GM12878 (cell line): ENCODE data around the gene RARA. TPM values are rescaled to one million over a fixed set of nuclear protein-coding genes. Genes with fewer than 3 reads are reported as not detected.

Experiments used
- ATAC-seq: fragments of 200-7000 bp; cut with Tn5 transposase; 3 replicates; pipeline ENCODE4 v1.9.1; 2020; ENCODE audit warnings: mild to moderate bottlenecking, moderate library complexity
- BruUV-seq: library from RNA; stranded (reverse); fragments of 400-500 nt; replicated peaks from 2 replicates; lab custom pipeline; 2021; lab: Mats Ljungman, UMichigan
- CTCF ChIA-PET: fragments of 300-600 bp; sonication (Branson Sonifier 250); formaldehyde crosslinking; extraction: SDS; loops from one replicate; lab custom pipeline; 2021; ENCODE audit warnings: inconsistent platforms; lab: Yijun Ruan, JAX
- POLR2A ChIA-PET: fragments of 350-600 bp; formaldehyde crosslinking; extraction: SDS; loops from one replicate; lab custom pipeline; 2021; ENCODE audit warnings: inconsistent platforms; lab: Charles Lee
- RAD21 ChIA-PET: fragments of 300-600 bp; sonication (Branson Sonifier 250); formaldehyde crosslinking; loops from one replicate; lab custom pipeline; 2023; ENCODE audit warnings: antibody characterized with exemption; ENCODE audit not compliant: unreplicated experiment; lab: Charles Lee
- SMC1A ChIA-PET: fragments of 300-600 bp; sonication (Branson Sonifier 250); formaldehyde crosslinking; loops from one replicate; lab custom pipeline; 2023; ENCODE audit not compliant: unreplicated experiment, uncharacterized antibody; lab: Charles Lee
- DNase-seq: peaks from one replicate; pipeline ENCODE4 v3.0.0-alpha.2; 2011; ENCODE audit warnings: low read depth, low spot score
- FAIRE-seq: peaks from 3 replicates; lab custom pipeline; 2011; peaks lifted over from hg19 to GRCh38; lab: Jason Lieb, UNC
- H2AFZ ChIP-seq: 2 replicates; pipeline ENCODE4 v1.6.0; 2011; ENCODE audit warnings: low read depth, low read length, control low read depth; ENCODE audit not compliant: control insufficient read depth
- H3K27ac ChIP-seq: 2 replicates; pipeline ENCODE4 v1.5.1; 2011; ENCODE audit warnings: control low read depth; ENCODE audit not compliant: control insufficient read depth, insufficient read depth
- H3K27me3 ChIP-seq, 2 experiments: replicated peaks in 1 of 2; 2 replicates each; pipeline versions ENCODE4 v1.6.0 to v1.6.1; 2011; ENCODE audit warnings: low read length in 1 of 2; ENCODE audit not compliant: control insufficient read depth in 2 of 2, insufficient read depth in 2 of 2
- H3K36me3 ChIP-seq, 2 experiments: 2 replicates each; pipeline ENCODE4 v1.5.1; 2011; ENCODE audit warnings: low read length in 1 of 2; ENCODE audit not compliant: control insufficient read depth in 2 of 2, insufficient read depth in 2 of 2
- H3K4me1 ChIP-seq: 2 replicates; pipeline ENCODE4 v1.6.1; 2011; ENCODE audit warnings: mild to moderate bottlenecking, low read length, moderate library complexity, mixed read lengths; ENCODE audit not compliant: control insufficient read depth, insufficient read depth
- H3K4me2 ChIP-seq: 2 replicates; pipeline ENCODE4 v1.6.0; 2011; ENCODE audit warnings: control low read depth; ENCODE audit not compliant: control insufficient read depth, insufficient read depth
- H3K4me3 ChIP-seq: fragments of 200-600 bp; sonication (generic); 2 replicates; pipeline ENCODE4 v1.5.1; 2016
- H3K79me2 ChIP-seq: 2 replicates; pipeline ENCODE4 v1.6.0; 2011; ENCODE audit warnings: low read length; ENCODE audit not compliant: control insufficient read depth, insufficient read depth
- H3K9ac ChIP-seq: 2 replicates; pipeline ENCODE4 v1.8.0; 2011; ENCODE audit warnings: low read length, control low read depth, mixed read lengths; ENCODE audit not compliant: control insufficient read depth, insufficient read depth
- H3K9me3 ChIP-seq: replicated peaks from 3 replicates; pipeline ENCODE4 v1.5.1; 2011; ENCODE audit warnings: mild to moderate bottlenecking, low read length; ENCODE audit not compliant: control insufficient read depth, insufficient read depth
- H4K20me1 ChIP-seq: 2 replicates; pipeline ENCODE4 v1.6.0; 2011; ENCODE audit not compliant: control insufficient read depth, insufficient read depth
- ETV6 ChIP-seq, 2 experiments: fragments of 450-650 bp in 1 of 2; IDR thresholded peaks in 1 of 2; conservative IDR thresholded peaks in 1 of 2; 2 replicates each; pipeline ENCODE4 v1.6.1; 2014; ENCODE audit warnings: antibody characterized with exemption in 1 of 2, borderline replicate concordance in 1 of 2, low read depth in 1 of 2, mild to moderate bottlenecking in 1 of 2, moderate library complexity in 1 of 2
- GABPA ChIP-seq: IDR thresholded peaks from 2 replicates; pipeline ENCODE4 v1.6.1; 2014; ENCODE audit warnings: antibody characterized with exemption, low read depth, mild to moderate bottlenecking, inconsistent platforms
- IKZF1 ChIP-seq: fragments of 450-650 bp; conservative IDR thresholded peaks from 2 replicates; pipeline ENCODE4 v1.6.1; 2017; ENCODE audit warnings: antibody characterized with exemption, mild to moderate bottlenecking
- WGBS: methylation state at CpG from one replicate; pipeline ENCODE4 v1.1.6; 2016; ENCODE audit warnings: low lambda C conversion rate; ENCODE audit not compliant: insufficient replicate concordance, insufficient coverage; ENCODE audit errors: missing lambda C conversion rate; 5-methylcytosine and 5-hydroxymethylcytosine counted together
- in situ Hi-C: fragments of 300-500 bp; cut with MboI; formaldehyde crosslinking; loops from 9 replicates; pipeline ENCODE4 v1.14.3; 2018; ENCODE audit warnings: mixed read lengths
- intact Hi-C: fragments of 100-400 bp; cut with micrococcal nuclease; formaldehyde crosslinking; loops from one replicate; pipeline ENCODE4 v1.14.2; 2022; ENCODE audit not compliant: unreplicated experiment
- polyA plus RNA-seq, 11 experiments: library from polyadenylated mRNA; depleted of rRNA in 4 of 11; unstranded in 6 of 11; stranded (reverse) in 5 of 11; fragments of >200 nt; fragmentation: Nextera tagmentation in 4 of 11; fragmentation: Illumina TruSeq in 1 of 11; extraction: Ambion mirVana in 4 of 11; extraction: Trizol in 1 of 11; gene quantifications; 1 replicate in 1 of 11; 2 replicates in 10 of 11; pipeline versions ENCODE4 v1.2.1 to v1.2.3, GENCODE V29; 2011 to 2016; ENCODE audit warnings: inconsistent platforms in 2 of 11, missing spikeins in 2 of 11, low read depth in 1 of 11
- total RNA-seq, 4 experiments: library from RNA; depleted of rRNA in 3 of 4; stranded (reverse); fragments of >200 nt in 3 of 4; fragmentation: Illumina TruSeq in 1 of 4; extraction: Trizol in 1 of 4; gene quantifications; 2 replicates each; pipeline versions ENCODE4 v1.2.1 to v1.2.3, GENCODE V29; 2013 to 2021

The RARA gene
- total and polyA plus RNA-seq, 10 of the 15 experiments (the other 5 are each of a cell fraction or from before 2014, with no cell fraction given), result 0.13 to 33.6 (median 13.6) TPM

DNA sequence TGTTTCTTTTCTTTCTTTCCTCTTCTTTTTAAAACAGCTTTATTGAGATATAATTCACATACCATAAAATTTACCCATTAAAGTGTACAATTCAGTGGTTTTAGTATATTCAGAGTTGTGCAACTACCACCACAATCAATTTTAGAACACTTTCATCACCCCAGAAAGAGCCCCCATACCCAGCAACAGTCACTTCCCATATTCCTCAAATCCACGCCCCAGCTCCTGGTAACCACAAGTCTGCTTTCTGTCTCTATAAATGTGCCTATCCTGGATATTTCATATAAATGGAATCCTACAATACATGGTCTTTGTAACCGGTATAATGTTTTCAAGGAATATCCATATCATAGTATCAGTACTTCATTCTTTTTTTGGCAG lies 19.4 kb downstream of the RARA start:
- Histone ChIP-seq H3K36me3 (peaks cover 12 to 19% of the 10 kb centered on the region in 2 experiments; a peak in 3 of 4 replicates), H3K27me3 (no peaks in the 10 kb centered on the region), H3K27ac (0 out of 2 replicates have a peak overlapping the region, but pooled peaks have one; percentile 96), H3K4me1 (peaks cover 53% of the 10 kb centered on the region), H4K20me1 (no peaks in the 10 kb centered on the region), H3K79me2 (peaks cover 90% of the 10 kb centered on the region), H3K4me2 (no peak overlapping the region), H3K9ac (no peak overlapping the region), H3K9me3 (no peaks in the 10 kb centered on the region), H3K4me3 (no peak overlapping the region), H2AFZ (no peak overlapping the region)
- RAD21 ChIA-PET, result interaction anchor here (1.0 to 12.6 kb wide), 3 partner anchors 19 to 39 kb away, joined by 3 to 156 read pairs (median 31); partner anchors contain the start of gene RARA
- TF ChIP-seq GABPA, result no peak
- POLR2A ChIA-PET, result interaction anchor here (0.7 to 1.0 kb wide), 3 partner anchors 9 to 259 kb away, joined by 3 to 4 read pairs (median 4); no protein-coding TSS in a partner anchor
- no peak for FAIRE-seq
- CTCF ChIA-PET, result interaction anchor here (1.0 to 6.6 kb wide), 4 partner anchors 10 to 25 kb away, joined by 4 to 58 read pairs (median 26); partner anchors contain the start of gene RARA
- in situ Hi-C loops (loop anchor here (10.0 kb wide), 1 partner anchor 1346 kb away; no protein-coding TSS in a partner anchor), intact Hi-C loops (no loop called here)
- SMC1A ChIA-PET, result interaction anchor here (1.3 to 11.2 kb wide), 4 partner anchors 13 to 25 kb away, joined by 4 to 172 read pairs (median 10); partner anchors contain the start of gene RARA
- no TSS peak for BruUV-seq
- 94% methylated on average over 2 of the region's 2 CpGs for WGBS
- no peak for DNase-seq
- no peak for ATAC-seq

DNA sequence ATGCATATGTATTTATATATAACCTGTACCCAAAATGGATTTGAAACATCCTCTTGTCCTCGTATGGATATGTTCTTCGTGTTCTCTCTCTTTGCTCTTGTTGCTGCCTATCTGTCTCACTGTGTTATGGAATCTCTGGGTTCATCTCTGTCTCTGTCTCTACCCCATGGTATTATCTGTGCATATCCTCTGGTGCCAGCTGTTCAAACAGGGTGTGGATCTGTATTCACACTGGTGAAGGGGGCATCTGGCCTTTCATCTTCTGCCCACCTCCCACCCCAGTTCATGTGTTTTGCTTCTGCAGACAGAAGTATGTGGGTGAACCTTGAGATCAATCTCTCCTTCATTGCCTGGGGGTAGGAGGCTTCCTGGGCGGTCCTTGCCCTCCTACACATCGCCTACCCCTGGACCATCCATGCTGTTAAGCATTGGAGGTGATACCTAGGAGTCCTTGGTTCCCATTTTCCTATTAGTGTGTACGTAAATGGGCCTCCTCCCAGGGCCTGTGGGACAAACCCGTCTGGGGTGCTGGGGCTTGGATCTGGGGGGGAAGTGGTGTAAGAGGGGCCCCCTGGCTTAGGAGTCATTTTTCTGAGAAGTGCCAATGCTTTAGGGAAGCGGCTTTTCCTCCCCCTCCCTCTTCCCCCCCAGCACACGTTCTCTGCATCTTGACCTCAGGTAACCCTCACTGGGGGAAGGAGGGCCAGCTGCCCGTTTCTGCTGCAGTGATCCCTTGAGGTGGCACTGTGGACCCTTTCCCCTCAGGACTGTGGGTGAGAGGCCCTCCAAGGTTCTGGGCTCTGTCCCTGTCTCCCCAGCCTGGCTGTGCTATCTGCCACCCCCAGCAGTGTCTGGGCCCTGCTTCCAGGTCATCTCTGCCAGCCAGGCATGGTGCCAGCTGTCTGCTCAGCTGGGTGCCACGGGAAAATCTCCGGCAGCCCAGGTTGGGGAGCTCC lies 21.1 kb downstream of the RARA start:
- H3K27me3 ChIP-seq, result no peaks in the 10 kb centered on the region
- WGBS, result 56% methylated on average over 10 of the region's 11 CpGs
- TF ChIP-seq ETV6 (conservative IDR thresholded peaks at IDR 0.05 in 1 of 2, IDR thresholded peaks at IDR 0.05 in 1 of 2; ENCODE audit: borderline replicate concordance in 1 of 2, low read depth in 1 of 2) (no peak), IKZF1 (peak; percentile 21; the same call in 1 of the 2 replicates)
- TF ChIP-seq, all 136 proteins: peak for 1
- FAIRE-seq (peak; percentile 83), DNase-seq (no peak), ATAC-seq (no peak)
- H3K4me3 ChIP-seq, result no peak overlapping the region
- peaks cover 88% of the 10 kb centered on the region for H3K79me2 ChIP-seq
- in situ Hi-C loops (loop anchor here (10.0 kb wide), 1 partner anchor 1345 kb away; no protein-coding TSS in a partner anchor), intact Hi-C loops (loop anchor here (1.0 kb wide), 1 partner anchor 11 kb away; no protein-coding TSS in a partner anchor)
- POLR2A ChIA-PET, result interaction anchor here (1.3 kb wide), 1 partner anchor 10 kb away, joined by 5 read pairs; no protein-coding TSS in a partner anchor
- H3K9ac ChIP-seq, result peak overlapping the region; percentile 50; the same call in 1 of the 2 replicates
- H3K9me3 ChIP-seq, result no peaks in the 10 kb centered on the region
- peaks cover 19 to 24% of the 10 kb centered on the region in 2 experiments; a peak in 3 of 4 replicates for H3K36me3 ChIP-seq
- CTCF ChIA-PET, result interaction anchor here (1.1 kb wide), 1 partner anchor 244 kb away, joined by 3 read pairs; no protein-coding TSS in a partner anchor
- H3K4me2 ChIP-seq, result peak overlapping the region; percentile 62
- H3K27ac ChIP-seq, result peak overlapping the region; percentile 54
- H4K20me1 ChIP-seq, result no peaks in the 10 kb centered on the region
- SMC1A ChIA-PET, result interaction anchor here (1.4 to 2.3 kb wide), 2 partner anchors 11 to 25 kb away, joined by 4 to 9 read pairs; no protein-coding TSS in a partner anchor
- H2AFZ ChIP-seq, result no peak overlapping the region
- peaks cover 40% of the 10 kb centered on the region for H3K4me1 ChIP-seq
- RAD21 ChIA-PET, result interaction anchor here (0.5 to 1.5 kb wide), 4 partner anchors 19 to 288 kb away, joined by 3 to 5 read pairs (median 3); no protein-coding TSS in a partner anchor
- BruUV-seq, result no TSS peak
